Osteocyte (in vitro differentiated cells): ENCODE results near the gene STAT5B. TPM values are rescaled to one million over a fixed set of nuclear protein-coding genes. Genes with fewer than 3 reads are reported as not detected.

Experiments used
- DNase-seq: peaks from one replicate; pipeline ENCODE4 v3.0.0; 2021; ENCODE audit warnings: mixed read lengths; ENCODE audit not compliant: unreplicated experiment; ENCODE audit errors: extremely low spot score
- H3K27ac Mint-ChIP-seq: one replicate; pipeline ENCODE4 v1.8.0; 2021; ENCODE audit warnings: mild to moderate bottlenecking, mixed read lengths; ENCODE audit not compliant: unreplicated experiment
- H3K27me3 Mint-ChIP-seq: one replicate; pipeline ENCODE4 v1.8.0; 2021; ENCODE audit warnings: mixed read lengths; ENCODE audit not compliant: unreplicated experiment
- H3K36me3 Mint-ChIP-seq: one replicate; pipeline ENCODE4 v1.8.0; 2021; ENCODE audit warnings: mixed read lengths; ENCODE audit not compliant: unreplicated experiment
- H3K4me1 Mint-ChIP-seq: one replicate; pipeline ENCODE4 v1.8.0; 2021; ENCODE audit warnings: mixed read lengths; ENCODE audit not compliant: unreplicated experiment
- H3K4me3 Mint-ChIP-seq: one replicate; pipeline ENCODE4 v1.8.0; 2021; ENCODE audit warnings: mild to moderate bottlenecking, moderate library complexity, mixed read lengths; ENCODE audit not compliant: unreplicated experiment
- H3K9me3 Mint-ChIP-seq: one replicate; pipeline ENCODE4 v1.8.0; 2021; ENCODE audit warnings: mixed read lengths; ENCODE audit not compliant: unreplicated experiment
- CTCF ChIP-seq: fragments of 200-600 bp; sonication (generic); IDR thresholded peaks from 2 replicates; pipeline ENCODE4 v1.5.0; 2021; ENCODE audit warnings: antibody characterized with exemption, mild to moderate bottlenecking, moderate library complexity
- total RNA-seq: library from RNA; stranded (reverse); gene quantifications from 2 replicates; pipeline ENCODE4 v1.2.1, GENCODE V29; 2021

The STAT5B gene
- total RNA-seq, 1 donor from 2014 or later = 41.3 TPM

DNA sequence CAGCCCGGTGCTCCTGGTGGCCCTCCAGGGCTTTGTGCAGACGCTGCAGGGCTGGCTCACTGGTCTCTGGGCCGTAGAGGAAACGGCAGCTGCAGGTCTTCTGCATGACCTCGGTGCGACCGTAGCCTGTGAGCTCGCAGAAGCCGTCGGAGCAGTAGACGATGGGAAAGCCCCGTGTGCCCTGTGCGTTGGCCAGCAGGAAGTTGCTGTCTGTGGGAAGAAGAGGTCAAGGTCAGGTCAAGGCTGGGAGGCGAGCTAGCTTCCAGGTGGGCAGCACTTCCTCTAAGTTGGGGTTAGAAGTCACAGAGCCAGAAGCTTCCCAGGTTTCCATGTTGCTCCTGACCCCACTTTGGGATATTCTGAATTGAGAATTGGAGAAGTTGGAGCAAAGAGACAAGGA, 97.4 kb downstream of the STAT5B start:
- H3K4me1 Mint-ChIP-seq = peaks cover 20% of the 10 kb centered on the region
- no peak overlapping the region for H3K4me3 Mint-ChIP-seq
- no peaks in the 10 kb centered on the region for H3K36me3 Mint-ChIP-seq
- H3K27me3 Mint-ChIP-seq = peaks cover 59% of the 10 kb centered on the region
- DNase-seq = no peak
- no peak for TF ChIP-seq CTCF
- H3K9me3 Mint-ChIP-seq = no peaks in the 10 kb centered on the region
- H3K27ac Mint-ChIP-seq = no peak overlapping the region

DNA sequence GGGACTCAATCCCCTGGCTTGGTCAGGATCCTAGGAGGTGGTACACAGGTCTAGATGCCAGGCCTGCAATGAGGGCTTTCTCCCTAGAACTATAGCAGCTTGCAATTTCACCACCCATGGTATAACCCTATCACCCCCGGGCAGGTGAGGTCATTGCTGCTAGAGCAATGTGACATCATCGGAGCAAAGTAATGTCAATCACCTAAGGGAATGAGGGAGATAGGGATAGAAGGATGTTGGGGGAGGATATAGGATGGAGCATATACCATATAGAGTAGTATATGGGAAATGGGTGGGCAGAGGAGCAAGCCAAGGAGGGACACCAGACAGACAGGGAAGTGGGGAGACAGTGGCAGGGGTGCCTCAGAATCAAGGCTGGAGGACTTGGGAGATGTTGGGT, 98.5 kb downstream of the STAT5B start:
- H3K4me3 Mint-ChIP-seq = no peak overlapping the region

DNA sequence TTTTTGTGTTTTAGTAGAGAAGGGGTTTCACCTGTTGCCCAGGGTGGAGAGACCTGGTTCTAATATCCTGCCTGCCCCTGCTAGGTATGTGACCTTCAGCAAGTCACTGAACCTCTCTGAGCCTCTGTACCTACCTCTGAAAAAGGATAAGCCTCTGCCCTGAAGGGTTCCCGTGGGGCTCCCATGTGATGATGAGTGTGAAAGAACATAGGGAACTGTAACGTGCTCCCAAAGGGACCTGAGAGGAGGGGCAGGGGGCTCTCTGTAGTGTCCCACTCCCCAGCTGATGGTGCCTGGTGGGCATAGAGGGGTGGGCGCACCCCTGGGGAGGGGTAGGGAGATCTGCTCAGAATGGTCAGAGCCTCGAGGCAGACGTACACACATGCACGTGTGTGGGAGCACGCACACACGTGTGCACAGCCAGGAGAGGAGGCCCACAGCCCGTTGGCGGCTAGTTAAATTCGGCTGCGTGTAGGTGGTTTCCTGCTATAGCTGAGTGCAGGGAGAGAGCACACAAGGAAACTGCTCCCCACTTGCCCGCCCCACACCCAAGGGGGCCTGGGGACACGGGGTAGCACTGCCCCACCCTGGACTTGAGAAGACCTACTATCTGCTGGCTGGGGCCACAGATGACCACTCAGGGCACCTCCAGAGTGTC, 101.9 kb downstream of the STAT5B start:
- DNase-seq = no peak
- Mint-ChIP-seq H3K4me3 (no peak overlapping the region), H3K9me3 (no peaks in the 10 kb centered on the region), H3K4me1 (no peaks in the 10 kb centered on the region), H3K27ac (no peak overlapping the region), H3K36me3 (no peaks in the 10 kb centered on the region), H3K27me3 (peaks cover 40% of the 10 kb centered on the region)
- TF ChIP-seq CTCF = no peak

More for the DNA sequence above, 98.5 kb downstream of the STAT5B start:
- H3K27ac Mint-ChIP-seq = no peak overlapping the region
- H3K9me3 Mint-ChIP-seq = no peaks in the 10 kb centered on the region
- H3K36me3 Mint-ChIP-seq = no peaks in the 10 kb centered on the region
- H3K27me3 Mint-ChIP-seq = peaks cover 56% of the 10 kb centered on the region
- H3K4me1 Mint-ChIP-seq = peaks cover 11% of the 10 kb centered on the region
- TF ChIP-seq CTCF = no peak
- no peak for DNase-seq

- Mint-ChIP-seq H3K27ac (no peak overlapping the region), H3K36me3 (no peaks in the 10 kb centered on the region), H3K4me1 (no peaks in the 10 kb centered on the region), H3K9me3 (no peaks in the 10 kb centered on the region), H3K27me3 (peaks cover 31% of the 10 kb centered on the region), H3K4me3 (no peak overlapping the region)
- no peak for DNase-seq
- no peak for TF ChIP-seq CTCF
Observed at GRCh38 chr17:42171831-42172230, 104.4 kb downstream of the STAT5B start.

DNA sequence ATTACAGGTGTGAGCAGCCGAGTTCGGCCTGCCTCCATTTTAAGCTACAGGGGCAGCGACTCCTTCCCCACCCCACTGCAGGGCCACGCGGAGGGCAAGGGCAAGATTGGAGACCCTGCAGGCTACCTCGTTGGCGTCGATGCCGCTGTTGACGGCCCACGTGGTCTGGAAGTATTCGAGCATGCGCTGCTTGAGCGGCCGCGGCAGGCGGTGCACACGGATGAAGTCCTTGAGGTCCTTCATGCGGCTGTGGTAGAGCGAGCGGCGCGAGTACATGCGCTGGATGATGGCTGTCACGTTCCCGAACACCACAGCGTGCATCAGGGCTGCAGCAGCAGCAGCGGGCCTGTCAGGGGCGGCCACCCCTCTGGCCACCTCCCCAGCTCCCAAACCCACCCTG, 106.8 kb downstream of the STAT5B start:
- no peaks in the 10 kb centered on the region for H3K36me3 Mint-ChIP-seq
- H3K27ac Mint-ChIP-seq = no peak overlapping the region
- DNase-seq = no peak
- H3K4me1 Mint-ChIP-seq = no peaks in the 10 kb centered on the region
- no peak for TF ChIP-seq CTCF
- peaks cover 16% of the 10 kb centered on the region for H3K27me3 Mint-ChIP-seq
- H3K4me3 Mint-ChIP-seq = no peak overlapping the region
- H3K9me3 Mint-ChIP-seq = no peaks in the 10 kb centered on the region
